ENCODE data around the gene SYK.
"Not testable (repeated sequence)": the region's sequence is repeated elsewhere in the genome, so short reads cannot be mapped to it uniquely, and the experiment has no call there.

Gene SYK

GRCh38 chr9:90795871-90796317, 5.7 kb upstream of the SYK start:
- no peak for DNase-seq (ENCODE audit: low spot score)

- no peak for DNase-seq (ENCODE audit: low spot score)
These were observed 2.3 kb upstream of the SYK start for GRCh38 chr9:90799271-90799852.

- DNase-seq (ENCODE audit: low spot score) = no peak
These were observed 329 bp downstream of the SYK start for GRCh38 chr9:90801973-90802322.

- DNase-seq (ENCODE audit: low spot score) = no peak
These were observed 867 bp downstream of the SYK start for GRCh38 chr9:90802386-90802985.

GRCh38 chr9:90803860-90804593, 2.4 kb downstream of the SYK start:
- DNase-seq (ENCODE audit: low spot score) = no peak

GRCh38 chr9:90805006-90805996, 3.7 kb downstream of the SYK start:
- no peak for DNase-seq (ENCODE audit: low spot score)

- DNase-seq (ENCODE audit: low spot score) = no peak
These were observed 5.4 kb downstream of the SYK start for GRCh38 chr9:90807006-90807405.

GRCh38 chr9:90808398-90808797, 6.8 kb downstream of the SYK start:
- no peak for DNase-seq (ENCODE audit: low spot score)

- DNase-seq (ENCODE audit: low spot score) = no peak
These were observed 7.5 kb downstream of the SYK start for GRCh38 chr9:90808890-90809685.

GRCh38 chr9:90810691-90811090, 9.1 kb downstream of the SYK start:
- DNase-seq (ENCODE audit: low spot score) = no peak

GRCh38 chr9:90813046-90813445, 11.4 kb downstream of the SYK start:
- DNase-seq (ENCODE audit: low spot score) = no peak

GRCh38 chr9:90813523-90813922, 11.9 kb downstream of the SYK start:
- DNase-seq (ENCODE audit: low spot score) = no peak

GRCh38 chr9:90814355-90814754, 12.7 kb downstream of the SYK start:
- no peak for DNase-seq (ENCODE audit: low spot score)

GRCh38 chr9:90815183-90815943, 13.7 kb downstream of the SYK start:
- DNase-seq (ENCODE audit: low spot score) = peak; percentile 73

GRCh38 chr9:90815944-90816357, 14.3 kb downstream of the SYK start:
- DNase-seq (ENCODE audit: low spot score) = no peak

GRCh38 chr9:90816690-90817089, 15.1 kb downstream of the SYK start:
- no peak for DNase-seq (ENCODE audit: low spot score)

GRCh38 chr9:90818279-90818678, 16.7 kb downstream of the SYK start:
- DNase-seq (ENCODE audit: low spot score) = no peak

GRCh38 chr9:90820406-90820805, 18.8 kb downstream of the SYK start:
- DNase-seq (ENCODE audit: low spot score) = not testable (repeated sequence)

- not testable (repeated sequence) for DNase-seq (ENCODE audit: low spot score)
These were observed 19.6 kb downstream of the SYK start for GRCh38 chr9:90821236-90821635.

GRCh38 chr9:90821697-90822096, 20.1 kb downstream of the SYK start:
- DNase-seq (ENCODE audit: low spot score) = no peak

- DNase-seq (ENCODE audit: low spot score) = no peak
These were observed 21.2 kb downstream of the SYK start for GRCh38 chr9:90822866-90823265.
